Neural cell (in vitro differentiated cells): ENCODE measurements around the gene EHBP1. TPM values are rescaled to one million over a fixed set of nuclear protein-coding genes. Genes with fewer than 3 reads are reported as not detected.

ENCODE experiments used
- H2AFZ ChIP-seq: fragments of 200-600, 300-800 bp; sonication (generic), shearing (Covaris generic); 2 replicates; pipeline ENCODE4 v1.6.0; 2014; ENCODE audit warnings: low read depth, mild to moderate bottlenecking, antibody characterized with exemption, low read length, moderate library complexity
- H3F3A ChIP-seq: fragments of 200-600 bp; shearing (Covaris generic); 2 replicates; pipeline ENCODE4 v1.6.1; 2016; ENCODE audit warnings: mild to moderate bottlenecking, moderate library complexity, mixed read lengths, antibody characterized with exemption, low read length; ENCODE audit not compliant: insufficient read depth, poor library complexity, severe bottlenecking
- H3K27ac ChIP-seq: fragments of 200-600, 300-800 bp; sonication (generic), shearing (Covaris generic); 2 replicates; pipeline ENCODE4 v1.5.1; 2014; ENCODE audit warnings: mild to moderate bottlenecking, low read length, moderate library complexity
- H3K27me3 ChIP-seq: fragments of 300-800, 200-600 bp; sonication (generic), shearing (Covaris generic); 2 replicates; pipeline ENCODE4 v1.6.0; 2014; ENCODE audit warnings: mild to moderate bottlenecking, low read depth, low read length, moderate library complexity; ENCODE audit not compliant: insufficient read depth
- H3K36me3 ChIP-seq: fragments of 300-800, 200-600 bp; sonication (generic), shearing (Covaris generic); 2 replicates; pipeline ENCODE4 v1.5.1; 2014; ENCODE audit warnings: mild to moderate bottlenecking, antibody characterized with exemption, low read length, moderate library complexity; ENCODE audit not compliant: insufficient read depth
- H3K4me2 ChIP-seq: fragments of 300-800, 200-600 bp; sonication (generic), shearing (Covaris generic); 2 replicates; pipeline ENCODE4 v1.6.0; 2014; ENCODE audit warnings: mild to moderate bottlenecking, low read length
- H3K4me3 ChIP-seq: fragments of 300-800, 200-600 bp; sonication (generic), shearing (Covaris generic); 2 replicates; pipeline ENCODE4 v1.5.1; 2014; ENCODE audit warnings: mild to moderate bottlenecking, low read length, moderate library complexity
- H3K79me2 ChIP-seq: fragments of 200-600 bp; shearing (Covaris generic); replicated peaks from 2 replicates; pipeline ENCODE4 v1.6.0; 2014; ENCODE audit warnings: mild to moderate bottlenecking, low read length, moderate library complexity; ENCODE audit not compliant: insufficient read depth
- H3K9ac ChIP-seq: fragments of 300-800, 200-600 bp; sonication (generic), shearing (Covaris generic); 2 replicates; pipeline ENCODE4 v1.6.1; 2016; ENCODE audit warnings: mild to moderate bottlenecking, low read length, mixed read lengths
- H3K9me2 ChIP-seq: fragments of 200-600 bp; shearing (Covaris generic); 2 replicates; pipeline ENCODE4 v1.6.1; 2016; ENCODE audit warnings: mild to moderate bottlenecking, low read length, mixed read lengths; ENCODE audit not compliant: insufficient read depth
- H3K9me3 ChIP-seq: fragments of 200-600, 300-800 bp; sonication (generic), shearing (Covaris generic); 2 replicates; pipeline ENCODE4 v1.6.1; 2016; ENCODE audit warnings: mild to moderate bottlenecking, mixed run types, low read length, moderate library complexity, mixed read lengths
- H4K20me1 ChIP-seq: fragments of 200-600 bp; shearing (Covaris generic); 2 replicates; pipeline ENCODE4 v1.6.1; 2016; ENCODE audit warnings: mild to moderate bottlenecking, mixed run types; ENCODE audit not compliant: insufficient read depth
- EP300 ChIP-seq: fragments of 450-650 bp; conservative IDR thresholded peaks from 2 replicates; pipeline ENCODE4 v1.6.1; 2014; ENCODE audit warnings: antibody characterized with exemption, mild to moderate bottlenecking, moderate library complexity; ENCODE audit not compliant: poor library complexity, severe bottlenecking
- EZH2 ChIP-seq: fragments of 200-600, 300-800 bp; shearing (Covaris generic), sonication (generic); IDR thresholded peaks from 2 replicates; pipeline ENCODE4 v1.6.1; 2014; ENCODE audit warnings: antibody characterized with exemption, low read length, borderline replicate concordance, mild to moderate bottlenecking; ENCODE audit not compliant: insufficient read depth, poor library complexity, severe bottlenecking
- MXI1 ChIP-seq: fragments of 450-650 bp; conservative IDR thresholded peaks from 2 replicates; pipeline ENCODE4 v1.6.1; 2014; ENCODE audit warnings: antibody characterized with exemption, mild to moderate bottlenecking; ENCODE audit not compliant: poor library complexity, severe bottlenecking
- POLR2AphosphoS5 ChIP-seq: IDR thresholded peaks from 2 replicates; pipeline ENCODE4 v1.6.1; 2012
- RAD21 ChIP-seq: fragments of 450-650 bp; conservative IDR thresholded peaks from 2 replicates; pipeline ENCODE4 v1.6.1; 2014; ENCODE audit warnings: antibody characterized with exemption, mild to moderate bottlenecking, moderate library complexity
- SMC3 ChIP-seq: fragments of 450-650 bp; conservative IDR thresholded peaks from 2 replicates; pipeline ENCODE4 v1.6.1; 2014; ENCODE audit warnings: antibody characterized with exemption, mild to moderate bottlenecking, moderate library complexity; ENCODE audit not compliant: poor library complexity
- TAF1 ChIP-seq: IDR thresholded peaks from 2 replicates; pipeline ENCODE4 v1.6.1; 2012; ENCODE audit warnings: low read depth
- polyA plus RNA-seq: library from polyadenylated mRNA; depleted of rRNA; stranded (reverse); fragments of >200 nt; gene quantifications from 2 replicates; pipeline ENCODE4 v1.2.3, GENCODE V29; 2014
- TF ChIP-seq, protein P1 (sequence below): IDR thresholded peaks from 2 replicates; pipeline ENCODE4 v1.6.1; 2012; ENCODE audit warnings: borderline replicate concordance
- TF ChIP-seq, protein P2 (sequence below): fragments of 450-650 bp; IDR thresholded peaks from 2 replicates; pipeline ENCODE4 v1.5.1; 2014; ENCODE audit warnings: antibody characterized with exemption, mild to moderate bottlenecking, moderate library complexity; ENCODE audit not compliant: poor library complexity, severe bottlenecking

Gene EHBP1
- polyA plus RNA-seq, 1 donor from 2014 or later: 52.6 TPM

DNA sequence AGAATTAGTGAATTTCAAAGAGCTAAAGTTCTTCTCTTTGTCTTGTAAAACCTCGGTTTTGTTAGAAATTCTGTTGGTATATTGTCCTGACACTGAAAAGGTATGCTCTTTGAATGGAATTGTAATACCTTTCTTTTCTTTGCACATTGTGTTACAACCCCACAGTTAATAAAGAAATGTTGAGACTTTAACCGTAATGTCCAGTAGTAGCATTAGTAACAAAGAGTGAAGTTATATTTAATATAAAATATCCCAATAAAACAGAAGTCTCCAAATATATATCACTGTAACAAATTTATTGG, 69.8 kb downstream of the EHBP1 start:
- Histone ChIP-seq H3K4me3 (no peak overlapping the region), H3K9ac (no peak overlapping the region), H3K4me2 (no peak overlapping the region), H3F3A (no peaks in the 10 kb centered on the region), H3K9me2 (no peaks in the 10 kb centered on the region), H3K9me3 (no peaks in the 10 kb centered on the region), H3K27me3 (no peaks in the 10 kb centered on the region), H2AFZ (no peak overlapping the region), H3K79me2 (no peaks in the 10 kb centered on the region), H3K36me3 (peaks cover 5% of the 10 kb centered on the region), H3K27ac (no peak overlapping the region), H4K20me1 (no peaks in the 10 kb centered on the region)
- TF ChIP-seq TAF1: no peak
- peak; percentile 31 for TF ChIP-seq SMC3
- TF ChIP-seq, protein P1, sequence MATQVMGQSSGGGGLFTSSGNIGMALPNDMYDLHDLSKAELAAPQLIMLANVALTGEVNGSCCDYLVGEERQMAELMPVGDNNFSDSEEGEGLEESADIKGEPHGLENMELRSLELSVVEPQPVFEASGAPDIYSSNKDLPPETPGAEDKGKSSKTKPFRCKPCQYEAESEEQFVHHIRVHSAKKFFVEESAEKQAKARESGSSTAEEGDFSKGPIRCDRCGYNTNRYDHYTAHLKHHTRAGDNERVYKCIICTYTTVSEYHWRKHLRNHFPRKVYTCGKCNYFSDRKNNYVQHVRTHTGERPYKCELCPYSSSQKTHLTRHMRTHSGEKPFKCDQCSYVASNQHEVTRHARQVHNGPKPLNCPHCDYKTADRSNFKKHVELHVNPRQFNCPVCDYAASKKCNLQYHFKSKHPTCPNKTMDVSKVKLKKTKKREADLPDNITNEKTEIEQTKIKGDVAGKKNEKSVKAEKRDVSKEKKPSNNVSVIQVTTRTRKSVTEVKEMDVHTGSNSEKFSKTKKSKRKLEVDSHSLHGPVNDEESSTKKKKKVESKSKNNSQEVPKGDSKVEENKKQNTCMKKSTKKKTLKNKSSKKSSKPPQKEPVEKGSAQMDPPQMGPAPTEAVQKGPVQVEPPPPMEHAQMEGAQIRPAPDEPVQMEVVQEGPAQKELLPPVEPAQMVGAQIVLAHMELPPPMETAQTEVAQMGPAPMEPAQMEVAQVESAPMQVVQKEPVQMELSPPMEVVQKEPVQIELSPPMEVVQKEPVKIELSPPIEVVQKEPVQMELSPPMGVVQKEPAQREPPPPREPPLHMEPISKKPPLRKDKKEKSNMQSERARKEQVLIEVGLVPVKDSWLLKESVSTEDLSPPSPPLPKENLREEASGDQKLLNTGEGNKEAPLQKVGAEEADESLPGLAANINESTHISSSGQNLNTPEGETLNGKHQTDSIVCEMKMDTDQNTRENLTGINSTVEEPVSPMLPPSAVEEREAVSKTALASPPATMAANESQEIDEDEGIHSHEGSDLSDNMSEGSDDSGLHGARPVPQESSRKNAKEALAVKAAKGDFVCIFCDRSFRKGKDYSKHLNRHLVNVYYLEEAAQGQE: no peak
- no peak for TF ChIP-seq EP300
- TF ChIP-seq MXI1: no peak
- TF ChIP-seq, protein P2, sequence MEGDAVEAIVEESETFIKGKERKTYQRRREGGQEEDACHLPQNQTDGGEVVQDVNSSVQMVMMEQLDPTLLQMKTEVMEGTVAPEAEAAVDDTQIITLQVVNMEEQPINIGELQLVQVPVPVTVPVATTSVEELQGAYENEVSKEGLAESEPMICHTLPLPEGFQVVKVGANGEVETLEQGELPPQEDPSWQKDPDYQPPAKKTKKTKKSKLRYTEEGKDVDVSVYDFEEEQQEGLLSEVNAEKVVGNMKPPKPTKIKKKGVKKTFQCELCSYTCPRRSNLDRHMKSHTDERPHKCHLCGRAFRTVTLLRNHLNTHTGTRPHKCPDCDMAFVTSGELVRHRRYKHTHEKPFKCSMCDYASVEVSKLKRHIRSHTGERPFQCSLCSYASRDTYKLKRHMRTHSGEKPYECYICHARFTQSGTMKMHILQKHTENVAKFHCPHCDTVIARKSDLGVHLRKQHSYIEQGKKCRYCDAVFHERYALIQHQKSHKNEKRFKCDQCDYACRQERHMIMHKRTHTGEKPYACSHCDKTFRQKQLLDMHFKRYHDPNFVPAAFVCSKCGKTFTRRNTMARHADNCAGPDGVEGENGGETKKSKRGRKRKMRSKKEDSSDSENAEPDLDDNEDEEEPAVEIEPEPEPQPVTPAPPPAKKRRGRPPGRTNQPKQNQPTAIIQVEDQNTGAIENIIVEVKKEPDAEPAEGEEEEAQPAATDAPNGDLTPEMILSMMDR: peak; percentile 24

DNA sequence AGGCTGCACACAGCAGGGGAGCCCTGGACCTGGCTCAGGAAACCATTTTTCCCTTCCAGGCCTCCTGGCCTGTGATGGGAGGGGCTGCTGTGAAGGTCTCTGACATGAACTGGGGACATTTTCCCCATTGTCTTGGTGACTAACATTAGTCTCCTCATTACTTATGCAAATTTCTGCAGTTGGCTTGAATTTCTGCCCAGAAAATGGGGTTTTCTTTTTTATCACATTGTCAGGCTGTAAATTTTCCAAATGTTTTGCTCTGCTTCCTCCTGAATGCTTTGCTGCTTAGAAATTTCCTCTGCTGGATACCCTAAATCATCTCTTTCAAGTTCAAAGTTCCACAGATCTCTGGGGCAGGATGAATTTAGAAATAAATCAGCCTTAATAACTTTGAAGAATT, 78.2 kb downstream of the EHBP1 start:
- Histone ChIP-seq H3K4me3 (no peak overlapping the region), H3K27me3 (no peaks in the 10 kb centered on the region), H3K9me3 (no peaks in the 10 kb centered on the region), H3K4me2 (no peak overlapping the region), H3K9me2 (no peaks in the 10 kb centered on the region), H3K9ac (no peak overlapping the region), H3K79me2 (no peaks in the 10 kb centered on the region), H3F3A (no peaks in the 10 kb centered on the region), H4K20me1 (no peaks in the 10 kb centered on the region), H3K27ac (no peak overlapping the region), H2AFZ (no peak overlapping the region), H3K36me3 (peaks cover 5% of the 10 kb centered on the region)
- TF ChIP-seq MXI1 (no peak), POLR2AphosphoS5 (no peak), EZH2 (no peak), SMC3 (no peak), TAF1 (no peak), EP300 (no peak), RAD21 (no peak)
- TF ChIP-seq, protein P1: no peak
- TF ChIP-seq, protein P2: no peak
